ENCODE data around the gene CCDC81. TPM values are rescaled to one million over a fixed set of nuclear protein-coding genes. Genes with fewer than 3 reads are reported as not detected.

Gene CCDC81
- total RNA-seq, 1 donor from 2014 or later = 0.74 TPM

GRCh38 chr11:86459682-86460460 is 85.2 kb downstream of the CCDC81 start:
- DNase-seq = no peak
- no peaks in the 10 kb centered on the region for H3K9me3 Mint-ChIP-seq (ENCODE audit: unreplicated experiment)
- no peaks in the 10 kb centered on the region for H3K4me1 Mint-ChIP-seq (ENCODE audit: low read depth, unreplicated experiment)
- no peaks in the 10 kb centered on the region for H3K36me3 Mint-ChIP-seq (ENCODE audit: unreplicated experiment)
- no peak for TF ChIP-seq CTCF (IDR thresholded peaks at IDR 0.05; ENCODE audit: partially characterized antibody, unreplicated experiment)
- no peak overlapping the region for H3K27ac Mint-ChIP-seq (ENCODE audit: unreplicated experiment)
- no peak overlapping the region for H3K4me3 Mint-ChIP-seq (ENCODE audit: unreplicated experiment)
- H3K27me3 Mint-ChIP-seq (ENCODE audit: unreplicated experiment) = peaks cover 2% of the 10 kb centered on the region

- no peak for DNase-seq
- Mint-ChIP-seq H3K27ac (ENCODE audit: unreplicated experiment) (no peak overlapping the region), H3K4me1 (ENCODE audit: low read depth, unreplicated experiment) (no peaks in the 10 kb centered on the region), H3K9me3 (ENCODE audit: unreplicated experiment) (no peaks in the 10 kb centered on the region), H3K4me3 (ENCODE audit: unreplicated experiment) (no peak overlapping the region), H3K36me3 (ENCODE audit: unreplicated experiment) (no peaks in the 10 kb centered on the region), H3K27me3 (ENCODE audit: unreplicated experiment) (peaks cover 2% of the 10 kb centered on the region)
- TF ChIP-seq CTCF (IDR thresholded peaks at IDR 0.05; ENCODE audit: partially characterized antibody, unreplicated experiment) = no peak
These were observed 86.0 kb downstream of the CCDC81 start for GRCh38 chr11:86460461-86461385.

DNA sequence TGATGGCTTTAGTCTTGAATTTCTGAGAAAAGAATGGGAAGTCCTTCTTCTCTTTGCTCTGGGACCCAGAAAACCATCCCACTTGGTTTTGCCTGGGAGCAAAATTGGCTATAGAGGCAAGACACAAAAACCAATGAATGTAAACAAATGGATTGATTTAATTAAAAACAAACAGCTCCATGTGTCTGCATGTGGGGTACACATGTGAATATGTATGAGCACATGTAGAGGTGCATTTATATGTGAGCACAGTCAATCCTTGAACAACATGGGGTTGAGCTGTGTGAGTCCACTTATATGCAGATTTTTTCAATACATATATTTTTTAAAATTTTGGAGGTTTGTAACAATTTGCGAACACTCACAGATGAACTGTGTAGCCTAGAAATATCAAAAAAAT is 87.2 kb downstream of the CCDC81 start:
- TF ChIP-seq CTCF (IDR thresholded peaks at IDR 0.05; ENCODE audit: partially characterized antibody, unreplicated experiment) = no peak
- no peak overlapping the region for H3K27ac Mint-ChIP-seq (ENCODE audit: unreplicated experiment)
- H3K4me3 Mint-ChIP-seq (ENCODE audit: unreplicated experiment) = no peak overlapping the region
- no peak for DNase-seq
- no peaks in the 10 kb centered on the region for H3K9me3 Mint-ChIP-seq (ENCODE audit: unreplicated experiment)
- no peaks in the 10 kb centered on the region for H3K4me1 Mint-ChIP-seq (ENCODE audit: low read depth, unreplicated experiment)
- H3K27me3 Mint-ChIP-seq (ENCODE audit: unreplicated experiment) = peaks cover 2% of the 10 kb centered on the region
- H3K36me3 Mint-ChIP-seq (ENCODE audit: unreplicated experiment) = no peaks in the 10 kb centered on the region

DNA sequence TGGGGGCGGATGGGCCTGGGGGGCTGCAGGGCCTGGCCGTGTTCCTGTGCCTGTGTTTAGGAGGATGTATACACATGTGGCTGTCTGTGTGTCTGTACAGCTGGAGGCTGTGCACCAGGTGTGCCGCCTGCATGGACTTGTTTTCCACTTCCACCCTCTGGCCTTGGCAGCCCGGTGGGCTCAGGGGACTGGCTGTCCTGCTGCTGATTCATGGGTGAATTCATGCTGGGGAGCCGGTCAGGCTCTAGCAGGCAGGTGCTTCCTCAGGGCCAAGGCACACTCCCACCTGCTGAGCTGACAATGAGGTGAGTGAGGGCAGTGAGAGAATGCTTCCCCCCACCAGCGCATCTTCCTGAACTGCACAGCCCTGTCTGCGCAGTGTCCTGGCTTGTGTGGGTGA is 88.4 kb downstream of the CCDC81 start:
- Mint-ChIP-seq H3K4me1 (ENCODE audit: low read depth, unreplicated experiment) (no peaks in the 10 kb centered on the region), H3K4me3 (ENCODE audit: unreplicated experiment) (no peak overlapping the region), H3K27ac (ENCODE audit: unreplicated experiment) (no peak overlapping the region), H3K9me3 (ENCODE audit: unreplicated experiment) (no peaks in the 10 kb centered on the region), H3K36me3 (ENCODE audit: unreplicated experiment) (no peaks in the 10 kb centered on the region), H3K27me3 (ENCODE audit: unreplicated experiment) (peaks cover 2% of the 10 kb centered on the region)
- no peak for DNase-seq
- no peak for TF ChIP-seq CTCF (IDR thresholded peaks at IDR 0.05; ENCODE audit: partially characterized antibody, unreplicated experiment)

Data from glutamatergic neuron (in vitro differentiated cells).